ENCODE data around the gene ZNF169.
"Not testable (repeated sequence)": the region's sequence is repeated elsewhere in the genome, so short reads cannot be mapped to it uniquely, and the experiment has no call there.

ZNF169 gene

GRCh38 chr9:94289691-94290090 lies 30.6 kb downstream of the ZNF169 start:
- TF ChIP-seq, protein P1, sequence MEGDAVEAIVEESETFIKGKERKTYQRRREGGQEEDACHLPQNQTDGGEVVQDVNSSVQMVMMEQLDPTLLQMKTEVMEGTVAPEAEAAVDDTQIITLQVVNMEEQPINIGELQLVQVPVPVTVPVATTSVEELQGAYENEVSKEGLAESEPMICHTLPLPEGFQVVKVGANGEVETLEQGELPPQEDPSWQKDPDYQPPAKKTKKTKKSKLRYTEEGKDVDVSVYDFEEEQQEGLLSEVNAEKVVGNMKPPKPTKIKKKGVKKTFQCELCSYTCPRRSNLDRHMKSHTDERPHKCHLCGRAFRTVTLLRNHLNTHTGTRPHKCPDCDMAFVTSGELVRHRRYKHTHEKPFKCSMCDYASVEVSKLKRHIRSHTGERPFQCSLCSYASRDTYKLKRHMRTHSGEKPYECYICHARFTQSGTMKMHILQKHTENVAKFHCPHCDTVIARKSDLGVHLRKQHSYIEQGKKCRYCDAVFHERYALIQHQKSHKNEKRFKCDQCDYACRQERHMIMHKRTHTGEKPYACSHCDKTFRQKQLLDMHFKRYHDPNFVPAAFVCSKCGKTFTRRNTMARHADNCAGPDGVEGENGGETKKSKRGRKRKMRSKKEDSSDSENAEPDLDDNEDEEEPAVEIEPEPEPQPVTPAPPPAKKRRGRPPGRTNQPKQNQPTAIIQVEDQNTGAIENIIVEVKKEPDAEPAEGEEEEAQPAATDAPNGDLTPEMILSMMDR (IDR thresholded peaks at IDR 0.05; ENCODE audit: borderline replicate concordance, insufficient read depth, low read depth, low read length): no peak
- H3K4me3 ChIP-seq (ENCODE audit: low read depth, low read length): no peak overlapping the region

DNA sequence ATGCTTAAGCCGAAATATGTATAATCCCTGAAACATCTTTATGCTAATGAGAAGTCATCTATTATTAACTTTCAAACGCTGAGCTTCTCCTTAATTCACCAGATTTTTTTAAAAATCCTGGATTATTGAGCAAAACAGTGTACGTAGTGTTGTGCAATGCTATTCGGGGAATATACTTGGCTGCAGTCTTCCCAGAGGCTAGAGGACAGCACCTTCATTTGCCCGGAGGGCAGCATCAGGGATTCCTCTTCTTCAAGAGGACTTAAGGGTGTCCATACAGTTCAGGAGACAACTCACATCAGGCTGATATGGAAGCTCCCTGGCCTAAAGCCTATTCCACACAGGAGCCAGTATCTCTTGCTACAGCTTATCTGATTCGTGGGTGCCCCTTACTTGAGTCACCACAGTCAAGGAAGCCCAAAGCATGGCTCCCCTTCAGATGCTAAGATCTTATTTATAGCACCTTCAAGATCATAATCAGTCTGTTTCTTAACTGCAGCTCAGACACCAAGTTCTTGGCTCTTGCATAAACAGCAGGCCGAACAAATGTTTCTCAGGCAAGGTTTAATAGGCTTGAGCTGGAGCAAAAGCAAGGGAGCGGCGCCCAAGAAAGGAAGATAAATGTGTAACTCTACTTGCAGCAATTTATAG lies 40.0 kb downstream of the ZNF169 start:
- no peak overlapping the region for H3K4me3 ChIP-seq (ENCODE audit: low read depth, low read length)
- TF ChIP-seq, protein P1 (IDR thresholded peaks at IDR 0.05; ENCODE audit: borderline replicate concordance, insufficient read depth, low read depth, low read length): no peak

DNA sequence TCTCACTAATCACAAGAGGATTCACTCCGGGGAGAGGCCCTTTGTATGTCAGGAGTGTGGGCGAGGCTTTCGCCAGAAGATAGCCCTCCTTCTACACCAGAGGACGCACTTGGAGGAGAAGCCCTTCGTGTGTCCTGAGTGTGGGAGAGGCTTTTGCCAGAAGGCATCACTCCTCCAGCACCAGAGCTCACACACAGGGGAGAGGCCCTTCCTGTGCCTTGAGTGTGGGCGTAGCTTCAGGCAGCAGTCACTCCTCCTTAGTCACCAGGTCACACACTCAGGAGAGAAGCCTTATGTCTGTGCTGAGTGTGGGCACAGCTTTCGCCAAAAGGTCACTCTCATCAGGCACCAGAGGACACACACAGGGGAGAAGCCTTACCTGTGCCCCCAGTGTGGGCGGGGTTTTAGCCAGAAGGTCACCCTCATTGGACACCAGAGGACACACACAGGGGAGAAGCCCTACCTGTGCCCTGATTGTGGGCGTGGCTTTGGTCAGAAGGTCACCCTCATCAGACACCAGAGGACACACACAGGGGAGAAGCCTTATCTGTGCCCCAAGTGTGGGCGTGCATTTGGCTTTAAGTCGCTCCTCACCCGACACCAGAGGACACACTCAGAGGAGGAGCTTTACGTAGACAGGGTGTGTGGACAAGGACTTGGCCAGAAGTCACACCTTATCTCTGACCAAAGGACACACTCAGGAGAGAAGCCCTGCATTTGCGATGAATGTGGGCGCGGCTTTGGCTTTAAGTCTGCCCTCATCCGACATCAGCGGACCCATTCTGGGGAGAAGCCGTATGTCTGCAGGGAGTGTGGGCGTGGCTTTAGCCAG lies 41.6 kb downstream of the ZNF169 start:
- H3K4me3 ChIP-seq (ENCODE audit: low read depth, low read length): no peak overlapping the region
- TF ChIP-seq, protein P1 (IDR thresholded peaks at IDR 0.05; ENCODE audit: borderline replicate concordance, insufficient read depth, low read depth, low read length): no peak

GRCh38 chr9:94301583-94301982 lies 42.5 kb downstream of the ZNF169 start:
- H3K4me3 ChIP-seq (ENCODE audit: low read depth, low read length): no peak overlapping the region
- TF ChIP-seq, protein P1 (IDR thresholded peaks at IDR 0.05; ENCODE audit: borderline replicate concordance, insufficient read depth, low read depth, low read length): no peak

DNA sequence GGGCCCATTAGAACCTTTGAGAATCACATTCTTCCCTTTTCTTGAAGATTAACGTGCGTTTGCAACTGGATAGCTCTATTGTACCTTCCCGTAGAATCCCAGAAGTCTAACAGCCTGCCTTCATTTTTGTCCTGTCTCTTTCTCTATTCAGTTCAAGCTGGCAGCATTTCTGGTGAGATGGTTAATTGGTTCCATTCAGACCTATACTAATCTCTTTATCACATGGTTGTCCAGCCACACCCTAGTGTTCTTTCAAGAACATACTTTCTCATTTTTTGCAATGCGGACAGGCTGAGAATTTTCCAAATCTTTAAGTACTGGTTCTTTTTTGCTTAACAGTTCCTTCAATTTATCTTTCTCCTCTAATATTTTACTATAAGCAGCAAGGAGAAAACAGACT lies 43.3 kb downstream of the ZNF169 start:
- no peak overlapping the region for H3K4me3 ChIP-seq (ENCODE audit: low read depth, low read length)
- TF ChIP-seq, protein P1 (IDR thresholded peaks at IDR 0.05; ENCODE audit: borderline replicate concordance, insufficient read depth, low read depth, low read length): no peak

- TF ChIP-seq, protein P1 (IDR thresholded peaks at IDR 0.05; ENCODE audit: borderline replicate concordance, insufficient read depth, low read depth, low read length): no peak
- H3K4me3 ChIP-seq (ENCODE audit: low read depth, low read length): no peak overlapping the region
Observed at GRCh38 chr9:94303321-94303720, 44.2 kb downstream of the ZNF169 start.

- H3K4me3 ChIP-seq (ENCODE audit: low read depth, low read length): not testable (repeated sequence)
Observed at GRCh38 chr9:94315034-94315984, 56.2 kb downstream of the ZNF169 start.

GRCh38 chr9:94316236-94316635 lies 57.1 kb downstream of the ZNF169 start:
- not testable (repeated sequence) for H3K4me3 ChIP-seq (ENCODE audit: low read depth, low read length)

- H3K4me3 ChIP-seq (ENCODE audit: low read depth, low read length): not testable (repeated sequence)
Observed at GRCh38 chr9:94317949-94318657, 59.0 kb downstream of the ZNF169 start.

DNA sequence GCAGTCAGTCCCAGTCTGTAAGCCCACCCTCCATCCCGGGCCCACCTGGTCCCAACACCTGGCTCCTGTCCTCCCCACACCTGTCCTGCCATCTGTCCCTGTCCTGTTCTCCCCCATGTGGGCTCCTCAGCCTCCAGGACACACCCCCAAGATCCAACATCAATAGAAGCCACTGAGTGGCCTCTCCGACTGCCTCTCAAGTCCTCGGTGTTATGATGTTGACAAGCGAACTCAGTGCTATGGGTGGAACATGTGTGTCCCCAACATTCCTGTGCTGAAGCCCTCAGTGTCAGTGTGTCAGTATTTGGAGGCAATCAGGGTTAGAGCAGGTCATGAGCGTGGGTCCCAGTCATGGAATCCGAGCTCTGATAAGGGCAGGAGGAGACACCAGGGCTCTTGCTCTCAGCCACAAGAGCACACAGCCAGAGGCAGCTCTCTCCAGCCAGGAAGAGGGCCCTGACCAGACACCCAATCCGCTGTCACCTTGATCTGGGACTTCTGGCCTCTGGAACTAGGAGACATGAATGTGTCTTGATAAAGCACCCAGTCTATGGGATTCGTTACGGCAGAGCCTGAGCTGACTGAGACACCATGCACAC lies 63.3 kb downstream of the ZNF169 start:
- not testable (repeated sequence) for H3K4me3 ChIP-seq (ENCODE audit: low read depth, low read length)
